A673 (cell line): ENCODE results near the gene EEIG1. TPM values are rescaled to one million over a fixed set of nuclear protein-coding genes. Genes with fewer than 3 reads are reported as not detected.
"Not testable (repeated sequence)": the region's sequence is repeated elsewhere in the genome, so short reads cannot be mapped to it uniquely, and the experiment has no call there.

Experiments
- BruUV-seq: library from RNA; stranded (reverse); fragments of 400-500 nt; replicated peaks from 2 replicates; lab custom pipeline; 2021; lab: Mats Ljungman, UMichigan
- CTCF ChIA-PET: fragments of 300-600 bp; sonication (Branson Sonifier 250); formaldehyde crosslinking; loops from one replicate; lab custom pipeline; 2022; ENCODE audit warnings: antibody characterized with exemption; lab: Charles Lee
- POLR2A ChIA-PET: fragments of 300-600 bp; sonication (Branson Sonifier 250); formaldehyde crosslinking; loops from one replicate; lab custom pipeline; 2022; ENCODE audit warnings: antibody characterized with exemption; ENCODE audit not compliant: low non-redundant PET; lab: Charles Lee
- DNase-seq: peaks from one replicate; pipeline ENCODE4 v3.0.0-alpha.2; 2015; ENCODE audit warnings: low spot score
- H3K27ac ChIP-seq: fragments of 200-600 bp; sonication (generic); 2 replicates; pipeline ENCODE4 v1.5.1; 2016; ENCODE audit warnings: mixed run types, low read depth, mild to moderate bottlenecking, mixed read lengths, antibody characterized with exemption, low read length; ENCODE audit not compliant: poor library complexity, severe bottlenecking
- H3K27me3 ChIP-seq: fragments of 200-600 bp; sonication (generic); replicated peaks from 2 replicates; pipeline ENCODE4 v1.6.1; 2017; ENCODE audit warnings: mixed run types, low read depth, mild to moderate bottlenecking, mixed read lengths, antibody characterized with exemption, low read length; ENCODE audit not compliant: insufficient read depth, poor library complexity
- H3K36me3 ChIP-seq: fragments of 200-600 bp; sonication (generic); 2 replicates; pipeline ENCODE4 v1.6.1; 2016; ENCODE audit warnings: mixed run types, mild to moderate bottlenecking, mixed read lengths, antibody characterized with exemption, low read length; ENCODE audit not compliant: insufficient read depth, poor library complexity, severe bottlenecking
- H3K4me1 ChIP-seq: fragments of 200-600 bp; sonication (generic); 2 replicates; pipeline ENCODE4 v1.6.1; 2017; ENCODE audit warnings: mixed run types, mild to moderate bottlenecking, mixed read lengths, antibody characterized with exemption, low read length; ENCODE audit not compliant: insufficient read depth, poor library complexity, severe bottlenecking
- H3K4me3 ChIP-seq: fragments of 200-600 bp; sonication (generic); 2 replicates; pipeline ENCODE4 v1.5.1; 2016; ENCODE audit warnings: low read depth, mixed run types, mild to moderate bottlenecking, mixed read lengths, low read length; ENCODE audit not compliant: poor library complexity, severe bottlenecking
- H3K9me3 ChIP-seq: fragments of 200-600 bp; sonication (generic); 2 replicates; pipeline ENCODE4 v1.6.1; 2016; ENCODE audit warnings: mixed run types, low read depth, mild to moderate bottlenecking, mixed read lengths, antibody characterized with exemption, low read length; ENCODE audit not compliant: poor library complexity, severe bottlenecking
- CTCF ChIP-seq: fragments of 300-800, 200-600 bp; sonication (generic); conservative IDR thresholded peaks from 2 replicates; pipeline ENCODE4 v1.5.1; 2017; ENCODE audit warnings: low read depth, mild to moderate bottlenecking, antibody characterized with exemption, low read length, moderate library complexity, mixed read lengths
- EZH2 ChIP-seq: fragments of 200-600 bp; sonication (generic); IDR thresholded peaks from 2 replicates; pipeline ENCODE4 v1.6.1; 2017; ENCODE audit warnings: borderline replicate concordance, low read depth, mild to moderate bottlenecking, mixed read lengths, antibody characterized with exemption, low read length; ENCODE audit not compliant: poor library complexity, severe bottlenecking
- intact Hi-C: fragments of 100-400 bp; cut with micrococcal nuclease; formaldehyde crosslinking; loops from one replicate; pipeline ENCODE4 v1.10.0; 2022; ENCODE audit not compliant: unreplicated experiment
- total RNA-seq: library from RNA; stranded (reverse); gene quantifications from 2 replicates; pipeline ENCODE4 v1.2.3, GENCODE V29; 2021

Gene EEIG1
- total RNA-seq, 1 experiment from 2014 or later = 34.1 TPM

- intact Hi-C loops = no loop called here
- no TSS peak for BruUV-seq
- POLR2A ChIA-PET = no interaction called here
These were observed 45.5 kb upstream of the EEIG1 start for GRCh38 chr9:128026255-128026772.

GRCh38 chr9:128025736-128026135 is 44.9 kb upstream of the EEIG1 start:
- no peak overlapping the region for H3K27ac ChIP-seq
- no peaks in the 10 kb centered on the region for H3K9me3 ChIP-seq
- H3K27me3 ChIP-seq = no peaks in the 10 kb centered on the region
- ChIA-PET POLR2A (no interaction called here), CTCF (interaction anchor here (1.8 kb wide), 1 partner anchor 83 kb away, joined by 4 read pairs; no protein-coding TSS in a partner anchor)
- H3K36me3 ChIP-seq = no peaks in the 10 kb centered on the region
- no peaks in the 10 kb centered on the region for H3K4me1 ChIP-seq
- no TSS peak for BruUV-seq
- no peak for DNase-seq
- no peak overlapping the region for H3K4me3 ChIP-seq
- no peak for TF ChIP-seq EZH2
- TF ChIP-seq CTCF = no peak
- intact Hi-C loops = no loop called here

More at GRCh38 chr9:128026255-128026772, 45.5 kb upstream of the EEIG1 start:
- no peak overlapping the region for H3K4me3 ChIP-seq
- no peaks in the 10 kb centered on the region for H3K27me3 ChIP-seq
- H3K9me3 ChIP-seq = no peaks in the 10 kb centered on the region
- no peaks in the 10 kb centered on the region for H3K4me1 ChIP-seq
- no peaks in the 10 kb centered on the region for H3K36me3 ChIP-seq
- no peak overlapping the region for H3K27ac ChIP-seq
- no peak for DNase-seq
- CTCF ChIA-PET = interaction anchor here (1.8 kb wide), 1 partner anchor 84 kb away, joined by 4 read pairs; no protein-coding TSS in a partner anchor
- TF ChIP-seq CTCF = no peak

- Histone ChIP-seq H3K4me1 (no peaks in the 10 kb centered on the region), H3K27me3 (no peaks in the 10 kb centered on the region), H3K9me3 (no peaks in the 10 kb centered on the region), H3K36me3 (no peaks in the 10 kb centered on the region), H3K4me3 (no peak overlapping the region), H3K27ac (no peak overlapping the region)
- TF ChIP-seq CTCF (no peak), EZH2 (no peak)
- ChIA-PET CTCF (interaction anchor here (0.7 to 1.8 kb wide), 2 partner anchors 82 to 341 kb away, joined by 4 to 7 read pairs; no protein-coding TSS in a partner anchor), POLR2A (no interaction called here)
- no peak for DNase-seq
- no TSS peak for BruUV-seq
- intact Hi-C loops = no loop called here
These were observed 44.0 kb upstream of the EEIG1 start for GRCh38 chr9:128024761-128025308.

- BruUV-seq, H3K4me3 ChIP-seq, DNase-seq, H3K36me3 ChIP-seq, POLR2A ChIA-PET, H3K9me3 ChIP-seq, intact Hi-C loops, H3K4me1 ChIP-seq, H3K27me3 ChIP-seq, H3K27ac ChIP-seq: not testable (repeated sequence)
- CTCF ChIA-PET = interaction anchor here (0.6 kb wide), 1 partner anchor 19 kb away, joined by 3 read pairs; no protein-coding TSS in a partner anchor
These were observed 42.9 kb upstream of the EEIG1 start for GRCh38 chr9:128023671-128024070.
